Occipital lobe (tissue), 2 donors: Measurements from ENCODE around the gene COMMD6. TPM values are rescaled to one million over a fixed set of nuclear protein-coding genes. Genes with fewer than 3 reads are reported as not detected.

ENCODE experiments used
- DNase-seq: peaks from one replicate; lab custom pipeline; 2025; lab: John Stamatoyannopoulos, UW
- total RNA-seq: library from RNA; depleted of rRNA; stranded (reverse); fragments of >200 nt; gene quantifications from one replicate; pipeline ENCODE4 v1.2.3, GENCODE V29; 2014

The COMMD6 gene
- total RNA-seq, 1 donor from 2014 or later: 103 TPM

DNA sequence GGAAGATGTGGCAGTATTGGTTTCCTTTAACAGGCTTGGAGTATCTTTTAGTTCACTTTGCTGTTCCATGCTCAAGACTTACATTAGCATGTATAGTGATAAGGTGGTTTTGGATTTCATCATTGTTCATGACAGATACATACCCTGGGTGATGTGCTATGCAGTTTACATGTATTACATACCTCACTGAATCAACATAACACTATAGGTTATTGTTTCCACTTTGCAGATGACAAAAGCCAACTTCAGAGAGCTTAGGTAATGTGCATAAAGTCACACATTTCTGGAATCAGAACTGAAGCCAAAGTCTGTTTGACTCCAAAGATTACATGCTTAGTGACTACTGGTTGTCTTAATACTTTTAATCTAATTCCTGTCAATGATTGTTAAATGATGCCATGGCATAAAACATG is 7.1 kb downstream of the COMMD6 start:
- DNase-seq: no peak

DNA sequence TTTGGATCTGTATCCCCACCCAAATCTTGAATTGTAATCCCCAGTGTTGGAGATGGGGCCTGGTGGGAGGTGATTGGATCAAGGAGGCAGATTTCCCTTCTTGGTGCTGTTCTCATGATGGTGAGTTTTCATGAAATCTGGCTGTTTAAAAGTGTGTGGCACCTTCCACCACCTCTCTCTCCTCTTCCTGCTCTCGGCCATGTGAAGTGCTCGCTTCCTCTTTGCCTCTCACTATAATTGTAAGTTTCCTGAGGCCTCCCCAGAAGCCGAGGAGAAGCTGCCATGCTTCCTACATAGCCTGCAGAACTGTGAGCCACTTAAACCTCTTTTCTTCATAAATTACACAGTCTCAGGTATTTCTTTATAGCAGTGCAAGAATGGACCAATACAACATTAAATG is 15.7 kb downstream of the COMMD6 start:
- no peak for DNase-seq

DNA sequence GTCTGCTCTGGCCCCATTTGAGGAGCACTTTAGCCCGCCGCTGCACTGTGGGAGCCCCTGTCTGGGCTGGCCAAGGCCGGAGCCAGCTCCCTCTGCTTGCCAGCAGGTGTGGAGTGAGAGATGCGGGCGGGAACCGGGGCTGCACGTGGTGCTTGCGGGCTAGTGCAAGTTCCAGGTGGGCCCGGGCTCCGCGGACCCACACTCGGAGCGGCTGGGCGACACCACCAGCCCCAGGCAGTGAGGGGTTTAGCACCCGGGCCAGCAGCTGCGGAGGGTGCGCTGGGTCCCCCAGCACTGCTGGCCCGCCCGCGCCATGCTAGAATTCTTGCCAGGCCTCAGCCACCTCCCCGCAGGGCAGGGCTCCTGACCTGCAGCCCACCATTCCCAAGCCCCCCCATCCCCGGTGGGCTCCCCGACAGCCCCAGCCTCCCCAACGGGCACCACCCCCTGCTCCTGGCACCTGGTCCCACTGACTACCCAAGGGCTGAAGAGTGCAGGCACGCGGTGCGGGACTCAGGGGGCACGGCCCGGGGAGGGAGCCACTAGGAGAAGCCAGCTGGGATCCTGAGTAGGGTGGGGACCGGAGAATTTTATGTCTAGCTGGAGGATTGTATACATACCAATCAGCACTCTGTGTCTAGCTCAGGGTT is 19.1 kb downstream of the COMMD6 start:
- DNase-seq: no peak

GRCh38 chr13:75514080-75514995 is 23.3 kb downstream of the COMMD6 start:
- DNase-seq: no peak

GRCh38 chr13:75513271-75513670 is 24.4 kb downstream of the COMMD6 start:
- no peak for DNase-seq

- DNase-seq: no peak
Measured at GRCh38 chr13:75512253-75512652, 25.4 kb downstream of the COMMD6 start.

- no peak for DNase-seq
Measured at GRCh38 chr13:75511051-75511625, 26.5 kb downstream of the COMMD6 start.

- DNase-seq: no peak
Measured at GRCh38 chr13:75508002-75508548, 29.6 kb downstream of the COMMD6 start.

DNA sequence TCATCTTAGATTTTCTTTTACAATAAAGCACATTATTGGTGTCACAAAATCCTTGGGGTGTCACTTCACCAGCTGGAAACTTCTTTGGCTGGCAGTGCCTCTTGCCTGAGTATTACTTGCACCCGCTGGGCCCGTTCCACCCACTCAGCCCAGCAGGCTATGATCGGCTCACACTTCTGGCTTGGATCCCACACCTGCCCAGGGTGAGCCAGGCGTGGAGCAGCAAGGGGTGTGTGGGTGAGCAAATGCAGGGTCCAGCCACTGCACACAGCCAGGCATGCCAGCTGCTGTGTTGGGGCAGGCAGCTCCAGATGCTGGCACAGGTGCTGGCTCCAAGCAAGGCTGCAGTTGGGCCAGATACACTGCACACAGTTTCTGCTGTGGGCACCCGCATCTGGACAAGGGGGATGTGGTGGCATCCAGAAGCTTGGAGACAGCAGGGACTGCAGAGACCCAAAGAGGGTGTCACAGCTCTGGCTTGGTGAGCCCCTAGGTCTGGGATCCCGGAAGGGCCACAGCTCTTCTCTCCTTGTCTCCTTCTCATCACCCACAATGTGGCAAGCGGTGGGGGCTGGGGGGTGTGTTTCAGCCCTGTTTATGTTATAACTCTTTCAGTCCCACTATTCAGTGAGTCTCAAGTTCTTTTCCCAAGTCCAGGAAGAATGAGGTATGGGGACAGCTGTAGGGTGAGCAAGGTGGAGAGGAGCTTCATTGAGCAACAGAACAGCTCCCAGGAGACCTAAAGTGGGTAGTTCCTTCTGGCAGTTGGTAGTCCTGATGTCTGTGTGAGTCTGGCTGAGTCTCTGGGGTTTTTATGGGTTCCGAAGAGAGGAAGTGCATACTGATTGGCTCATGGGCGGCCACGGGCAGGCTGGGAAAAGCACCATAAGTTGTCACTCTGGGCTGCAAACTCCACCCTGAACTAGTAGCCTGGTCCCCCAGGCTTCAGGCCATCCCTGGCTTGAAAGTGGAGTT is 30.3 kb downstream of the COMMD6 start:
- no peak for DNase-seq

DNA sequence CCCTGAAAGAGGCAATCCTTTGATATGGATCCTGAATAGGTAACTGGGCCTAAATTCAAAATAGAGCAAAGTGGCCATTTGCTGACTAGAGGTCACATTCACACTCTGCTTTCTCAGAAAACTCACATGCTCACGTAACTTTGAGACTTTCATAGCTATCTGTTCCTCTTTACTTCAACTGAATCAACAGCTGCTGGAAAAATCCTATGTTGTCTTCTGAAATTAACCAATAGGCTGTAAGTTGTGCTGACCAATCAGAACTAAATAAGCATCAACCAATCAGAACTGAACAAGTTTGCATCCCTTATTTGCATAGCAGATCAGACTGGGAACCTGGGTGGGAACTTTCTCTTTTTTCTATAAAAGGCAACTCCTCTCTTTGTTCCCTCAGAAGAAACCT is 31.6 kb downstream of the COMMD6 start:
- DNase-seq: no peak

- no peak for DNase-seq
Measured at GRCh38 chr13:75505327-75505726, 32.3 kb downstream of the COMMD6 start.

GRCh38 chr13:75495938-75496337 is 41.7 kb downstream of the COMMD6 start:
- DNase-seq: no peak

GRCh38 chr13:75494491-75494890 is 43.1 kb downstream of the COMMD6 start:
- DNase-seq: no peak

GRCh38 chr13:75493156-75493555 is 44.5 kb downstream of the COMMD6 start:
- DNase-seq: no peak

GRCh38 chr13:75492389-75492788 is 45.3 kb downstream of the COMMD6 start:
- DNase-seq: no peak

GRCh38 chr13:75491376-75491775 is 46.3 kb downstream of the COMMD6 start:
- DNase-seq: no peak

DNA sequence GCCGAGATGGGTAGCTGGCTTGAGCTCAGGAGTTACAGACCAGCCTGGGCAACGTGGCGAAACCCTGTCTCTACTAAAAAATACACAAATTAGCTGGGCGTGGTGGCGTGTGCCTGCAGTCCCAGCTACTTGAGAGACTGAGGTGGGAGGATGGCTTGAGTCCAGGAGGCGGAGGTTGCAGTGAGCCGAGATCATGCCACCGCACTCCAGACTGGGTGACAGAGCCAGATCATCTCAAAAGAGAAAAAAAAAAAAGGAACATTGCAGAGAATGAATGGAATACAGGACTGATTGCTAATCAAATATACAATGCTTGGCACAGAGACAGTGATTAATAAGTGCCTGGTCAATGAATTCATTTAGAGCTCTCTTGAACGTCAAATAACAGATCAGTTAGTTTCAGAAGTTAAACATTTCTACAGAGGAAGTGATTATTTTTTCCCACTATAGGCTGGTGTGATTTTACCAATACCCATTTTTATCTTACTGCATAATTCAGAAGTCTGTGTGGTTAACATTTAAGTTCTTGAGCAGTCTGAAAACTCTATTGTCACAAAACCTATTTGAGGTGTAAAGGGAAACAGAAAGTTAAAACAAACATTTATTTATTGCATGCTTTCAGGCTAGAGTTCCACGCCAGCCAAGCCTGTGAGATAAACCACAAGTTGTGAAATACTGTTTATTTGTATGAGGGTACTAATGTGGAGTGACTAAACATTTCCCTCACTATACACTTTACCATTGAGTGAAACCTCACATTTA is 48.0 kb downstream of the COMMD6 start:
- DNase-seq: no peak

DNA sequence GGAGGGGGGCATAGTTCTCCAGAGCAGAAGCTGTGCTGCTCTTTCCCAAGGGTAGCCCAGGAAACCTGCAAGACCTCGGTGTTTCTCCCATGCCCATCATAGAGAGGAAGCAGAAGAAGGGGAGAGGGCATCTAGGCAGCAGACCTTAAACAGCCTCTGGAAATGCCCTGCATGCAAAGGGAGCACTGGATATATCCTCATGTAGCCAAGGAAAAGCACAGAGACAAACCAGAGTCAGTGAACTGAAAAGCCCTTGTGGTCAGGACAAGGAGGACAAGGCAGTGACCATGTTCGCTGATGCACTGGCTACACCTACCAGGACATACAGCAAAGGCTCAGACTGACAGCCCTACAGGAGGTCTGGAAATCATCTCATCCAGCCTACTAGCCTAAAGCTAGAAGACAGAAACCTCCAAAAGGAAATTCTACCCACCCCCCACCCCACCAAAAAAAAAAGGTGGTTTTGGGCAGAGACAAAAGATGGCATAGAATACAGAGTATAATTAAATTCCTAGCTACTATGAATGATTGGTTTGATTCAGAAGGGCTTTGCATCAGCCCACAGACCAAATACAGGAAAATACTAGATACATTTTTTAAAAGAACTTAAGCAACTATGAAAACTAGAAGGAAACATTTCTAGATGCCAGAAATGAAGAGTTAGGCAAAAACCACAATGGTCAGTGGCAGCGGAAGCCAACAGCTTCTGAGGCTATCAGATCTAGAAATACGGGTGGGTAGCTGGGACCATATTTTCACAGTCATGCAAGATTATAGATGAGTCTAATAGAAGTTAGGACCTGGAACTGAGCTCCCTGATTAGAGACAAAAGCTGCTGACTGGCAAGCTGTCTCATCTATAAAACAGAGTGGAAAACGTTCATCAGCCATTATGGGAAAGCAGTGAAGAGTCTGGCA is 51.2 kb downstream of the COMMD6 start:
- no peak for DNase-seq
